ENCODE results near the gene GPAT2. TPM values are rescaled to one million over a fixed set of nuclear protein-coding genes. Genes with fewer than 3 reads are reported as not detected.
"Not testable (repeated sequence)": the region's sequence is repeated elsewhere in the genome, so short reads cannot be mapped to it uniquely, and the experiment has no call there.

Gene GPAT2
- total RNA-seq, 1 experiment from 2014 or later = not detected

DNA sequence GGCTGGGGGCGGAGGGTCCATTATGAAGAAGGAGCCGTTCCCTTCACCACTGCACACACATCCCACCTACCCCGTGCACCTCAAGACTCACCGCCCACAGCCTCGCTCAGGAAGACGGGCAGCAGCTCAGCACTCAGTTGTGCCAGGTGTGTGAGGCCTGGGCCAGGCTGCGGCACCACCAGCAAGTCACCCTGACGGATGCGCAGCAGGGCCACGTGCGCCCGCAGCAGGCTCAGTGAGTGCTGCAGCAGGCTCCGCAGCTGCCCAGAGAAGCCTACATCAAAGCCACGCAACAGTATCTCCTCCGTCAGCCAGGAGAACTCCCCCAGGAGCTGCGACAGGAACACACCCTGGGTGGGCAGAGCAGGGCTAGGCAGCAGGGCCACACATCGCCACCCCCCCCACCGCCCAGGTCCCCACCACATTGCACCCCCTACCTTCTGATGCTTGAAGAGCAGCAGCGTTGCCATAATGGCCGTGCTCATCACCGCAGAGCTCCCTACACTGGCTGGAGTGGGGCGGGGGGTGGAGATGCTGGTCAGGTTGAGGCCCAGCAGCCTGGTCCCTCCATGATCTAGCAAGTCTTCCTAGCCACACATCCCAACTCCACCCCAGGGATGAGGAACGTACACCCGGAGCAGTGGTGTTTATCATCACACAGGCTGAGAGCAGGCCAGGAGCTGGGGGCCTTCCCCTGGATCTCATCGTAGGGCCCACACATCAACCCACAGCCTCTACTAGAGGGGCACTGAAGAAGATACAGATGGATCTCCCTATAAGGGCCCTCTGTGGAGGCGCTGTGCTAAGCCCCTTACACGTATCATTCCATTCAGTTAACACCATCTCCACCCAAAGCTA is 10.2 kb downstream of the GPAT2 start:
- DNase-seq (ENCODE audit: low spot score) = no peak

DNA sequence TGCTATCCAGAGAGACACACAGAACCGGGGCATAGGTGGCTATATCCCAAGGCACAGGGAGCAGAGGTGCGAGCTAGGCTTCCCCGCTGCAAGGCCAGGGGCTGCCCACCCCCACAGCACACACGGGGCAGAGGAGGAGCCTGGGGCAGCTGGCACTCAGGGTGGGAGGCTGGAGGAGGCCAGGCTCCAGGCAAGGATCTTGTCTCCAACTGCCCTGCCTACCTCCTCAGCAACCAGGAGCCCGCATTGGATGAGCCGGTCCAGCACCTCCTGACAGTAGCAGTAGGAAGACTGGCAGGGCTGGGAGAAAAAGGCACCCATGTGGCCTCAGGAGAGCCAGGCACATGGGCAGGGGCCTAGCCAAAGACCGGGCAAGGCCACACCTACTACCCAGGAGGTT is 11.0 kb downstream of the GPAT2 start:
- not testable (repeated sequence) for DNase-seq (ENCODE audit: low spot score)

- DNase-seq (ENCODE audit: low spot score) = peak; percentile 73
Measured at GRCh38 chr2:96022701-96023447, 11.8 kb downstream of the GPAT2 start.

DNA sequence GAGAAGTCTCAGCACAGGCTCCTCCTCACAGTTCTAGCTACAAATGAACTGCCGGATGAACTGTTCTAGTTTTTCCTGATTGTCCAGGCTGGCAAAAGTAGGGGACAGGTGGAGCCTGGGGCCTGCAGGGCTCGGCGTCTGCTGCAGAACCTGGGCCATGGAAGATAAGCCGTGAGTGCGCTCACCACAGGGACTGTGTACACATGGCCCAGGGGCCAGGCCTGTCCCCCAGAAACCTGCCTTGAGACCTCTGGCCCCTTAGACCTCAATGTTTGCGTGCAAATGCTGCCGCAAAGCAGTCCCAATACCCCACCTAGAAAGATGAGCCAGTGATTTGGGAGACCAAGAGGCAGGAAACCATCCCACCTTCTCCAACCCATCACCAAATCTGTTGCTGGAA is 12.6 kb downstream of the GPAT2 start:
- DNase-seq (ENCODE audit: low spot score) = not testable (repeated sequence)

- not testable (repeated sequence) for DNase-seq (ENCODE audit: low spot score)
Measured at GRCh38 chr2:96021142-96021541, 13.6 kb downstream of the GPAT2 start.

DNA sequence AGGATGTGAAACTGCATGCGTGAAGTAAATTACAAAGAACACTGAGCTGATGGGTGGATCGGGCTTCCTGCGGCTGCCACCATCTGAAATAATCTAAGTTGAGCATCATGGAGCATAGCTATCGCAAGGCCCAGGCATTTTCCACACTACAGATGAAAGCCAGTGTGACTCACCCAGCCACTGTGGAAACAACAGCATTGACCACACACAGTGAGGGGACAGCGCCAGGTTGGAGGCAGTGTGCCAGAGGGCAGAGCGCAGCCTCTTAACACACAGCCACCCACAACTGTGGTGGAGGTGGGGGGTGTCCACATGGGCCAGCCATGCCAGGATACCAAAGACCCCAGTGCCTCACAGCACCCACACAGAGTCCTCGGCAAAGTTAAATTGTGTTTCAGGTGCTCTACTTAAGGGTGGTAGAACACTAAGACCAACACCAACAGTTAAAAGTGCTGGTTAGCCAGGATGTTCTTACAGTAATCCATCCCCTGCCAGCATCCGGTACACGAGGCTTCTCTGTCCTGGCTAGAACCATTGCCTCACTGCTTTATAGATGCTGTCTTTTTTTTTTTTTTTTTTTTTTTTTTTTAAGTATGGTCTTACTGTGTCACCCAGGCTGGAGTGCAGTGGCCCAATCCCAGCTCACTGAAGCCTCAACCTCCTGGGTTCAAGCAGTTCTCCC is 14.7 kb downstream of the GPAT2 start:
- peak; percentile 31 for DNase-seq (ENCODE audit: low spot score)

DNA sequence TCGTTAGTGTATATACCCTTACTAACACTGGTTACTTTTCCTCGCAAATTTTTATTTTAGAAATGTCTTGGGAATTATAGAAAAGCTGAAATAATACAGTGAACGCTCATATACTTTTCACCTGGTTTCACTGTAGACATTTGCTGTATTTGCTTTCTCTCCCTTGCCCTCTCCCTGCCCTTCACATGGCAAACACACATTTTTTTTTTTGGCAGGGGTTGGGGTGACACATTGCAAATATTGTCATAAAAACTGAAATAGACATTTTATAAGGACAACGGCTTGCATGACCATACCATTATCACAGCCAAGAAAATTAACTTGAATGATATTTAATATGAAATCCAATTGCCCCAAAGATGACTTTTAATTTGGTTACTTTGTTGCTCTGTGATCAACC is 18.4 kb downstream of the GPAT2 start:
- DNase-seq (ENCODE audit: low spot score) = not testable (repeated sequence)

- not testable (repeated sequence) for DNase-seq (ENCODE audit: low spot score)
Measured at GRCh38 chr2:96012792-96013264, 21.9 kb downstream of the GPAT2 start.

DNA sequence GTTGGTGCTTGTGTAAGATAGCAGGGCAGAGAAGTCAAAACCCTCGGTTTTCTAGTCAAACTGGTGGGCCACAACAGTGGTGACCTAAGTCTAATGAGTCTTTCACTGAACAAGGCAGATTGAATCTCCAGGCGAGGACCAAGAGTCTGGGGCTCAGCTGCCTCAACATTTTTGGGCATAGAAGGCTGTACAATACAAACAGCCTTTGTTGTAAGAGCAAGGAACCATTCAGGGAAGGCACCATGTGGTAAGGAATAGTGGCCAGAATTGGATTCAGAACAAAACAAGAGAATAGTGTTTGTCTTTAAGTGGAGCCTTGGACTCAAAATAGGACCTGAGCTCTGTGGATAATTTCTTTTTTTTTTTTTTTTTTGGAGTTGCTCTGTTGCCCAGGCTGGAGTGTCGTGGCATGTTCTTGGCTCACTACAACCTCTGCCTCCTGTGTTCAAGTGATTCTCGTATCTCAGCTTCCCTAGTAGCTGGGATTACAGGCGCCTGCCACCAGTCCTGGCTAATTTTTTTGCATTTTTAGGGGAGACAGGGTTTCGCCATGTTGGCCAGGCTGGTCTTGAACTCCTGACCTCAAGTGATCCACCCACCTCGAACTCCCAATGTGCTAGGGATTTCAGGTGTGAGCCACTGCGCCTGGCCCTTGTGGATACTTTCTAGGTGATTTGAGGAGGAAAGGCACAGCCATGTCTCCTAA is 22.5 kb downstream of the GPAT2 start:
- not testable (repeated sequence) for DNase-seq (ENCODE audit: low spot score)

DNA sequence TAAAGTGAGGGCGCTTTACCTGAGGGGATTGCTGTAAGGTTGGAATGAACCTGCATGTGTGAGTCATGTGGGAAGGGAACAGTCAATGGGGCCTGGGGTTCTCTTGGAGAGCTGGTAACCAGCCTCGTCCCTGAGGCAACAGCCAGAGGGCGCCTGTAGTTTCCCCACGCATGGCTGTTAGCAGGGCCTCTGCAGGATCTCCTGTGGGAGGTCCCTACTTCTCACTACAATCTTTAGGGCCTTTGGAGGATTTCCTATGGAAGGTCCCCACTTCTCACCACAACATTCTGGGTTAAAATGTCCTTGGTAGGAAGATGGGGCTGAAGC is 23.6 kb downstream of the GPAT2 start:
- DNase-seq (ENCODE audit: low spot score) = not testable (repeated sequence)

DNA sequence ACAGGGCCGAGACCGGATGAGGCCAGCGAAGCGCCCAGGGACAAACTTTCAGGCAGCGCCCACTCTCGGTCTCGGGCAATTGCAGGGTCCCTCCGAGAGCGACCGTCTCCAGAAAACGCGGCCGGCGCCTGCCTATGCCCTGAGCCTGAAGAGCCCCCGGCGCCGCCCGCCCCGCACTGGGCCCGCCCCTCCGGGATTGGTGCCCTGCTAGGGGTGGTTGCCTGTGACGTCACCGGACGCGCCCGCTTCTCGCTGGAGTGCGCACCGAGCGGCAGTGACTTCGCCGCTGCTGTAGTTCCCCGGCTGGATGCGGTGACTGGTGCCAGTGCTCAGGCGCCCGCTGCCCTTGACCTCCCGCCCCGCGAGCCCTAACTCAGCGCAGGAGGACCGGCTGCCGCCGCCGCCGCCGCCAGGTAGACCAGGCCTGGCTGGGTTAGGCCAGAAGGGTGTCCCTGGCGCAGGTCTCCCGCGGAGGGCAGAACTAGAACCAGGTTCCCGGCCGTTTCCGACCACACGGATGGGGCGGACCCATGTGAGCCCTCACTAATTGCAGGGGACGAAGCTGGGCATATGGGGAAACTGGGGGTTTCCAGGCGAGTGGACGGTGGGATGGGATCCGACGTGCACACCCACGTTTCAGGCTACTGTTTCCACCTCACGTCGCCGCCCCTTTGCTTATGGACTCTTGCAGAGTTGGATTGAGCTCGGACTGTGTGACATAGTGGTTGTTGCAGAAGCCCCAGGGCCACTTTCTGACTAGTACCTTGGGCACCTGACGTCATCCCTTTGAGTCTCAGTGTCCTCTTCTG is 24.2 kb downstream of the GPAT2 start:
- DNase-seq (ENCODE audit: low spot score) = peak; percentile 75

DNA sequence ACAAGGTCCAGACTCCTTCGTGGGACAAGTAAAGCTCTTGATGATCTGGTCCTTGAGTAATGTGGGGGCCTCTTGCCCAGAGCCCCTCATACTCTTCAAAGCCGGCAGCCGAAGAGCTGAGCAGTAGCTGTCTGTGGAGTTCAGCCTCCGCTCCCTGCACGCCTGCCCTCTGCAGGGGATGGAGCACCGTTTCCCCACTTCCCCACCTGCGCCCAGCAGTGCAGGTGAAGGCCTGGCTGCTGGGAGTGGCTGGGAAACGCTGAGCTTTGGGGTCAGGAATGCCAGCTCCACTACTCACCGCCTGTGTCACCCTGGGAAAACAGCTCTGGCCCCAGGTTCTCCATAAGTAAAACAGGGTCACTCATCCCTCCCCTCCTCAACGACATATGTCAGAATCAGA is 24.9 kb downstream of the GPAT2 start:
- not testable (repeated sequence) for DNase-seq (ENCODE audit: low spot score)

DNA sequence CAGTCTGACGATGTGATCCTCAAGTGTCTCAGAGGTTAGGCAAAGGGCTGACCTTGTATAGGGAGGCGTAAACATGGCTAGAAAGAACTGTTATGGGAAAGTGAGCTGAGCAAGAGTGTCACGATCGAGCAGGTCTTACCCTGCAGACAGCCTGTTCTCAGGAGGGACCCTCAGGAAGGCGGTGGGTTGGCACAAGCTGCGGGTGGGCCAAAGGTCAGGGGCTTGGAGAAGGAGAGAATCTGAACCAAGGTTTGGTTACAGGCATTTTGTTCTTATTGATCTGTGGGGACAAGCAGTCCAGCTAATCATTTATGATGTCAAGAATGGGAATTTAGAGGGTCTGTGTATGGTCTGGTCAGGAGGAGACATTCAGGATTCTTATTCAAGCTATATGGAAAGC is 26.7 kb downstream of the GPAT2 start:
- DNase-seq (ENCODE audit: low spot score) = not testable (repeated sequence)

GRCh38 chr2:96006248-96006647 is 28.5 kb downstream of the GPAT2 start:
- DNase-seq (ENCODE audit: low spot score) = not testable (repeated sequence)

- peak; percentile 49 for DNase-seq (ENCODE audit: low spot score)
Measured at GRCh38 chr2:95992520-95993272, 42.0 kb downstream of the GPAT2 start.

DNA sequence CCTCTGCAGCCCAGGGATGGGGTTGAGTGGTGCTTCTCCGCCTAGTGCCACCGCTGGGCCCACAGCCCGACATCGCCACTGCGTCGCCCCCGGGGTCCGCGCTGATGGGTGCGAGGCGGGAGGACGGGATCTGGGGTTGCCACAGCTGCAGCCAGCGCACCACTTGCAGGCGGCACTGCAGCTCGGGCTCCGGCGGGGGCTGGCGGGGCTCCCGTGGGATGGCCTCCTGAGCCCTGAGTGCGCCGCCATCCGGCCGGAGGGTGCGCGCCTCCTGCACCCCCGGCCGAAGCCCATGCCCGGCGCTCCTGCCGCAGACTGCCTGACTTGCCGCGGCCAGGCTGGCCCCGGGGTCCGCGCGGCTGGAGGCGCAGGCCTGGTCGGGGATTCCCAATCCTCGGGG is 42.6 kb downstream of the GPAT2 start:
- not testable (repeated sequence) for DNase-seq (ENCODE audit: low spot score)

DNA sequence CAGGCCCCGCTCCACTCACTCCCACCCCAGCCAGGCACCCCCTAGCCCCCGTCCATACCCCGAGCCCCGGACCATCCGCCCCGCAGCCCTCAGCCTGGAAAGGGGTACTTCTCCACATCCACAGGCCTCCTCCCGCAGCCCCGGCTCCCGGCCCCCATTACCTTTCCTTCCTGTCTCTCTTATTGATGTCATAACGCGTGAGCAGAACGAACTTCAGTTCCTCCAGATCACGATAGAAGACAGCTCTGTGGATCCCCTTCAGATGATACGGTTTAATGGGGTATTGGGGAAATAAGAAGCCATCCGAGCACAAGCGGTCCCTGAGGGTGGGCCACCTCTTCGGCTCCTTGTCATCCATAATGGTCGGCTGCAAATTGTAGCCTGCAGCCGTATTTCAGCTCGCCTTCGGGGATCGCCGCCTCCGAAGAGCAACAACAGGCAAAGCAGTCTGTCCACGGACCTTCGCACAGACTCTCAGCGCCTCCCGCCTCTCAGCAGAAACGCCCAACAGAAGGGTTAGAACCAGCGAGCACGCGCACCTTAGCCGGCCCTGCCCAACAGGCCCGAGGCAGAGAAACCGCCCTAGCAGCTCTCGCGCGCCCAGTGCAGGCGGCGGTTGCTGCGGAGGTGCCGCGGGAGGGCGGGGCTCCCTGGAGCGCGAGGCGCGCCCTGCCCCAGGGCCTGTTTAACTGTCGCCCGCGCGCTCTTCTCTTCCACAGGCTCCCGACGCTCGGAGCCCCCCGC is 43.2 kb downstream of the GPAT2 start, which contains the start of gene ANKRD36C:
TSS of gene ANKRD36C (minus strand) at position 474 of the 744 bp plus-strand sequence. CDS start at position 358, 116 bp downstream.
- DNase-seq (ENCODE audit: low spot score) = not testable (repeated sequence)

DNA sequence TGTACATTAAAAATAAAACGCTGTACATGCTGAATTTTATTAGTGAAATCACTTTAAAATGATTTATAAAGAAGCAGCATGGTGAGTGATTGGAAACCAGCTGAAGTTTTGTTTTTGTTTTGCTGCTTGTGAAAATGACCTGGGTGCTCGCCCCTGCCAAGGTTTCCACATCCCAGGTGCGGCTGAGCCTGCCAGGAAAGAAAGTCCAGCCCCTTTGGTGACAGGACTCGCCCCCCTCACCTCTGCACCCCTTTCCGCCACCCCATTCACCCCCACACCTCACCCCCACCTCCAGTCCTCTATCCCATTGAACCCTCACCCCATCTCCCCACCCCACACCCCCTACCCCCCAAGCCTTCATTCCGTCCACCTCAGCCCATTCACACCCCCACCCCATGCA is 43.8 kb downstream of the GPAT2 start:
- not testable (repeated sequence) for DNase-seq (ENCODE audit: low spot score)

Measured in H4 (cell line).